Measurements from ENCODE around the gene TAMALIN. TPM values are rescaled to one million over a fixed set of nuclear protein-coding genes. Genes with fewer than 3 reads are reported as not detected.

The TAMALIN gene
- total RNA-seq, 1 experiment from 2014 or later: 0.58 TPM

- TSS peak; percentile 99 for BruUV-seq (replicated peaks)
- H3K9ac ChIP-seq (ENCODE audit: low read length): peak overlapping the region; percentile 67
- peaks cover 27% of the 10 kb centered on the region for H3K4me1 ChIP-seq (ENCODE audit: insufficient read depth, low read length)
- H2AFZ ChIP-seq (ENCODE audit: low read length): peak overlapping the region; percentile 66
- H3K9me3 ChIP-seq (ENCODE audit: low read length): no peaks in the 10 kb centered on the region
- POLR2A ChIA-PET (ENCODE audit: unreplicated experiment): no interaction called here
- CTCF ChIA-PET: interaction anchor here (0.6 to 1.0 kb wide), 4 partner anchors 10 to 294 kb away, joined by 3 to 4 read pairs (median 3); partner anchors contain the start of gene ATG101
- no peaks in the 10 kb centered on the region for H3K36me3 ChIP-seq (ENCODE audit: low read depth, low read length)
- no peaks in the 10 kb centered on the region for H3F3A ChIP-seq (ENCODE audit: low read length, unreplicated experiment)
- H3K27ac ChIP-seq (ENCODE audit: low read length): peak overlapping the region; percentile 50
- DNase-seq (no peak), ATAC-seq (no peak)
- H3K4me2 ChIP-seq (ENCODE audit: low read length): peak overlapping the region; percentile 94
- intact Hi-C loops (cut with micrococcal nuclease): no loop called here
- no peaks in the 10 kb centered on the region for H4K20me1 ChIP-seq (ENCODE audit: low read length)
- H3K79me2 ChIP-seq (ENCODE audit: low read length): peaks cover 10% of the 10 kb centered on the region; the same call in 1 of the 2 replicates
- no peaks in the 10 kb centered on the region for H3K9me2 ChIP-seq (replicated peaks; ENCODE audit: low read length)
- H3K4me3 ChIP-seq (ENCODE audit: low read length): peak overlapping the region; percentile 58
- TF ChIP-seq EZH2 (IDR thresholded peaks at IDR 0.05; ENCODE audit: low read length, unreplicated experiment): no peak
- no peak for TF ChIP-seq CTCF (conservative IDR thresholded peaks at IDR 0.05; ENCODE audit: low read depth, low read length)
- TF ChIP-seq EZH2phosphoT487 (IDR thresholded peaks at IDR 0.05; ENCODE audit: borderline replicate concordance, low read length): no peak
- H3K27me3 ChIP-seq (ENCODE audit: low read length): no peaks in the 10 kb centered on the region
Observed at GRCh38 chr12:52033446-52034140, 26.8 kb downstream of the TAMALIN start.

- no peaks in the 10 kb centered on the region for H3K9me3 ChIP-seq (ENCODE audit: low read length)
- CTCF ChIA-PET: no interaction called here
- intact Hi-C loops (cut with micrococcal nuclease): no loop called here
- peaks cover 29% of the 10 kb centered on the region for H3K4me1 ChIP-seq (ENCODE audit: insufficient read depth, low read length)
- H3K4me3 ChIP-seq (ENCODE audit: low read length): no peak overlapping the region
- no peaks in the 10 kb centered on the region for H3F3A ChIP-seq (ENCODE audit: low read length, unreplicated experiment)
- no peak overlapping the region for H2AFZ ChIP-seq (ENCODE audit: low read length)
- H4K20me1 ChIP-seq (ENCODE audit: low read length): no peaks in the 10 kb centered on the region
- no peak overlapping the region for H3K9ac ChIP-seq (ENCODE audit: low read length)
- ATAC-seq: no peak
- no peak for TF ChIP-seq CTCF (conservative IDR thresholded peaks at IDR 0.05; ENCODE audit: low read depth, low read length)
- no peak for TF ChIP-seq EZH2 (IDR thresholded peaks at IDR 0.05; ENCODE audit: low read length, unreplicated experiment)
- TF ChIP-seq EZH2phosphoT487 (IDR thresholded peaks at IDR 0.05; ENCODE audit: borderline replicate concordance, low read length): no peak
- H3K79me2 ChIP-seq (ENCODE audit: low read length): peaks cover 16% of the 10 kb centered on the region; the same call in 1 of the 2 replicates
- H3K4me2 ChIP-seq (ENCODE audit: low read length): no peak overlapping the region
- POLR2A ChIA-PET (ENCODE audit: unreplicated experiment): no interaction called here
- no TSS peak for BruUV-seq (replicated peaks)
- DNase-seq: no peak
- H3K36me3 ChIP-seq (ENCODE audit: low read depth, low read length): no peaks in the 10 kb centered on the region
- no peaks in the 10 kb centered on the region for H3K27me3 ChIP-seq (ENCODE audit: low read length)
- no peaks in the 10 kb centered on the region for H3K9me2 ChIP-seq (replicated peaks; ENCODE audit: low read length)
- no peak overlapping the region for H3K27ac ChIP-seq (ENCODE audit: low read length)
Observed at GRCh38 chr12:52035190-52035589, 28.4 kb downstream of the TAMALIN start.

GRCh38 chr12:52035926-52036325 is 29.2 kb downstream of the TAMALIN start:
- no TSS peak for BruUV-seq (replicated peaks)
- H3K4me2 ChIP-seq (ENCODE audit: low read length): peak overlapping the region; percentile 86
- no peaks in the 10 kb centered on the region for H4K20me1 ChIP-seq (ENCODE audit: low read length)
- H3K36me3 ChIP-seq (ENCODE audit: low read depth, low read length): no peaks in the 10 kb centered on the region
- H3K27ac ChIP-seq (ENCODE audit: low read length): peak overlapping the region; percentile 61
- H3K9ac ChIP-seq (ENCODE audit: low read length): peak overlapping the region; percentile 76
- no peak overlapping the region for H2AFZ ChIP-seq (ENCODE audit: low read length)
- no peak for DNase-seq
- H3K4me1 ChIP-seq (ENCODE audit: insufficient read depth, low read length): peaks cover 29% of the 10 kb centered on the region
- H3K4me3 ChIP-seq (ENCODE audit: low read length): no peak overlapping the region; the same call in 1 of the 2 replicates
- no peak for TF ChIP-seq CTCF (conservative IDR thresholded peaks at IDR 0.05; ENCODE audit: low read depth, low read length)
- TF ChIP-seq EZH2phosphoT487 (IDR thresholded peaks at IDR 0.05; ENCODE audit: borderline replicate concordance, low read length): no peak
- no peak for TF ChIP-seq EZH2 (IDR thresholded peaks at IDR 0.05; ENCODE audit: low read length, unreplicated experiment)
- H3K79me2 ChIP-seq (ENCODE audit: low read length): peaks cover 16% of the 10 kb centered on the region; the same call in 1 of the 2 replicates
- CTCF ChIA-PET: no interaction called here
- H3K9me2 ChIP-seq (replicated peaks; ENCODE audit: low read length): no peaks in the 10 kb centered on the region
- intact Hi-C loops (cut with micrococcal nuclease): no loop called here
- POLR2A ChIA-PET (ENCODE audit: unreplicated experiment): interaction anchor here (1.1 kb wide), 1 partner anchor 15 kb away, joined by 12 read pairs; the partner anchor contains the start of gene NR4A1
- H3F3A ChIP-seq (ENCODE audit: low read length, unreplicated experiment): no peaks in the 10 kb centered on the region
- H3K27me3 ChIP-seq (ENCODE audit: low read length): no peaks in the 10 kb centered on the region
- no peaks in the 10 kb centered on the region for H3K9me3 ChIP-seq (ENCODE audit: low read length)
- no peak for ATAC-seq
